ENCODE measurements around the gene HNF4A. TPM values are rescaled to one million over a fixed set of nuclear protein-coding genes. Genes with fewer than 3 reads are reported as not detected.

Gene HNF4A
- total RNA-seq, 2 experiments from 2014 or later = not detected

DNA sequence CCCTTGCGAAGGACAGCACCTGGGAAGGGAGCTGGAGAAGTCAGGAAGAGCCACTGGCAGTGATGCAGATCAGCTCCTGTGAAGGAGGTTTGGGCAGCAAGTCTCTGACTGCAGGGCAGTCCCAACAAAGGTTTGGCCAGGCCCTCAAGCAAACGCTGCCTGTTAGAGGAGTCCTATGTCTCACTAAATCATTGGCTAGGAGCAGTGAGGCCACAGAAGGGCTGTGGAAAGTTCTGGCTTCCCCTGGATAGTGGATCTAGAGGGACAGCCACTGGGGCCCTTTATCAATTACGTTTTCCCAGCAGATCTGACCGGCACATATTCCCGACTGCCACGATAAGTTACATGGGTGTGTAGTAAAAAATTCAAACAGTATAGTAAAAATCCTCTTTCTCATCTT is 122.7 kb downstream of the HNF4A start:
- H3K4me3 ChIP-seq (ENCODE audit: low read depth, low read length, poor library complexity, severe bottlenecking) = no peak overlapping the region
- no peak for DNase-seq (ENCODE audit: low spot score)
- POLR2A ChIA-PET = interaction anchor here (1.2 kb wide), 1 partner anchor 42 kb away, joined by 3 read pairs; no protein-coding TSS in a partner anchor
- H3K27ac ChIP-seq (ENCODE audit: low read depth, low read length, poor library complexity, severe bottlenecking) = no peak overlapping the region
- H3K4me2 ChIP-seq (ENCODE audit: low read length) = no peak overlapping the region
- intact Hi-C loops (cut with micrococcal nuclease; ENCODE audit: unreplicated experiment) = loop anchor here (5.0 kb wide), 1 partner anchor 44 kb away; the partner anchor contains the start of gene SERINC3
- H3K9me3 ChIP-seq (ENCODE audit: low read length) = no peaks in the 10 kb centered on the region
- CTCF ChIA-PET (ENCODE audit: unreplicated experiment) = no interaction called here
- H2AFZ ChIP-seq (ENCODE audit: low read length) = no peak overlapping the region
- no peaks in the 10 kb centered on the region for H3K9me2 ChIP-seq (ENCODE audit: insufficient read depth, low read length)
- H3K79me2 ChIP-seq (ENCODE audit: insufficient read depth, low read depth, low read length) = peaks cover 12% of the 10 kb centered on the region; the same call in 1 of the 2 replicates
- H4K20me1 ChIP-seq (ENCODE audit: insufficient read depth, low read length) = no peaks in the 10 kb centered on the region
- TF ChIP-seq EZH2phosphoT487 (IDR thresholded peaks at IDR 0.05; ENCODE audit: borderline replicate concordance, low read depth, low read length) = no peak
- TF ChIP-seq, protein P1, sequence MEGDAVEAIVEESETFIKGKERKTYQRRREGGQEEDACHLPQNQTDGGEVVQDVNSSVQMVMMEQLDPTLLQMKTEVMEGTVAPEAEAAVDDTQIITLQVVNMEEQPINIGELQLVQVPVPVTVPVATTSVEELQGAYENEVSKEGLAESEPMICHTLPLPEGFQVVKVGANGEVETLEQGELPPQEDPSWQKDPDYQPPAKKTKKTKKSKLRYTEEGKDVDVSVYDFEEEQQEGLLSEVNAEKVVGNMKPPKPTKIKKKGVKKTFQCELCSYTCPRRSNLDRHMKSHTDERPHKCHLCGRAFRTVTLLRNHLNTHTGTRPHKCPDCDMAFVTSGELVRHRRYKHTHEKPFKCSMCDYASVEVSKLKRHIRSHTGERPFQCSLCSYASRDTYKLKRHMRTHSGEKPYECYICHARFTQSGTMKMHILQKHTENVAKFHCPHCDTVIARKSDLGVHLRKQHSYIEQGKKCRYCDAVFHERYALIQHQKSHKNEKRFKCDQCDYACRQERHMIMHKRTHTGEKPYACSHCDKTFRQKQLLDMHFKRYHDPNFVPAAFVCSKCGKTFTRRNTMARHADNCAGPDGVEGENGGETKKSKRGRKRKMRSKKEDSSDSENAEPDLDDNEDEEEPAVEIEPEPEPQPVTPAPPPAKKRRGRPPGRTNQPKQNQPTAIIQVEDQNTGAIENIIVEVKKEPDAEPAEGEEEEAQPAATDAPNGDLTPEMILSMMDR (conservative IDR thresholded peaks at IDR 0.05; ENCODE audit: low read length) = no peak
- peaks cover 25% of the 10 kb centered on the region for H3K4me1 ChIP-seq (ENCODE audit: insufficient read depth, low read length, poor library complexity, severe bottlenecking)
- H3K36me3 ChIP-seq (ENCODE audit: insufficient read depth, low read length) = peaks cover 30% of the 10 kb centered on the region
- no TSS peak for BruUV-seq (replicated peaks)

DNA sequence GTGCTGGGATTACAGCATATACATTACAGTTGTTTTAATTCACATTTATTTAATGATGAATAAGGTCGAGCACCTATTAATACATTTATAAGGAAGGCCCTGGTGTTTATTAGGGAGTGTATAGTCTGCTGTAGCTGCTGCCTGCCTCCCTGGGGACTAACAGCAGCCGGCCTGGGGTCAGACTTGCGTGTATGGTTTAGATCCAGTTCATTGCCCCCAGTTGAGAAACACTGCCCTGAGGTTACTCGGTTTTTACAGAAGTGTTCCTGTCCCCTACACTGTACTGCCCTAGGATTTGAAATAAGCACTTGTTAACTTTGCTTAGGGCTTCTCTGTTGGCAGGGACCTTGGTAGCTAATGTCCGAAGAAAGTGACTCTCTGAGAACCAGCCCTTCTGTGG is 124.1 kb downstream of the HNF4A start:
- Histone ChIP-seq H4K20me1 (ENCODE audit: insufficient read depth, low read length) (no peaks in the 10 kb centered on the region), H3K4me2 (ENCODE audit: low read length) (peak overlapping the region; percentile 20; the same call in 1 of the 2 replicates), H3K27ac (ENCODE audit: low read depth, low read length, poor library complexity, severe bottlenecking) (no peak overlapping the region), H3K79me2 (ENCODE audit: insufficient read depth, low read depth, low read length) (peaks cover 12% of the 10 kb centered on the region; the same call in 1 of the 2 replicates), H3K9me2 (ENCODE audit: insufficient read depth, low read length) (no peaks in the 10 kb centered on the region), H3K9me3 (ENCODE audit: low read length) (no peaks in the 10 kb centered on the region), H2AFZ (ENCODE audit: low read length) (no peak overlapping the region), H3K4me3 (ENCODE audit: low read depth, low read length, poor library complexity, severe bottlenecking) (no peak overlapping the region), H3K4me1 (ENCODE audit: insufficient read depth, low read length, poor library complexity, severe bottlenecking) (peaks cover 25% of the 10 kb centered on the region), H3K36me3 (ENCODE audit: insufficient read depth, low read length) (peaks cover 44% of the 10 kb centered on the region)
- no TSS peak for BruUV-seq (replicated peaks)
- CTCF ChIA-PET (ENCODE audit: unreplicated experiment) = no interaction called here
- POLR2A ChIA-PET = no interaction called here
- no peak for TF ChIP-seq EZH2phosphoT487 (IDR thresholded peaks at IDR 0.05; ENCODE audit: borderline replicate concordance, low read depth, low read length)
- TF ChIP-seq, protein P1 (conservative IDR thresholded peaks at IDR 0.05; ENCODE audit: low read length) = no peak
- DNase-seq (ENCODE audit: low spot score) = peak; percentile 34
- intact Hi-C loops (cut with micrococcal nuclease; ENCODE audit: unreplicated experiment) = loop anchor here (5.0 kb wide), 1 partner anchor 43 kb away; the partner anchor contains the start of gene SERINC3

DNA sequence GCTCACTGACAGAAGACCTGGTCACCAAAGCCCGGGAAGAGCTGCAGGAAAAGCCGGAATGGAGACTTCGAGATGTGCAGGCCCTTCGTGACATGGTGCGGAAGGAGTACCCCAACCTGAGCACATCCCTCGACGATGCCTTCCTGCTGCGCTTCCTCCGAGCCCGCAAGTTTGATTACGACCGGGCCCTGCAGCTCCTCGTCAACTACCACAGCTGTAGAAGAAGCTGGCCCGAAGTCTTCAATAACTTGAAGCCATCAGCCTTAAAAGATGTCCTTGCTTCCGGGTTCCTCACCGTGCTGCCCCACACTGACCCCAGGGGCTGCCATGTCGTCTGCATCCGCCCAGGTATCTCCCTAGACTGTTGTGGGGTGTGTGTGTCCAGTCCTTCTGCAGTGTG is 124.6 kb downstream of the HNF4A start:
- intact Hi-C loops (cut with micrococcal nuclease; ENCODE audit: unreplicated experiment) = no loop called here
- TF ChIP-seq, protein P1 (conservative IDR thresholded peaks at IDR 0.05; ENCODE audit: low read length) = no peak
- no peak for TF ChIP-seq EZH2phosphoT487 (IDR thresholded peaks at IDR 0.05; ENCODE audit: borderline replicate concordance, low read depth, low read length)
- CTCF ChIA-PET (ENCODE audit: unreplicated experiment) = no interaction called here

More for the DNA sequence above, 124.6 kb downstream of the HNF4A start:
- Histone ChIP-seq H3K4me3 (ENCODE audit: low read depth, low read length, poor library complexity, severe bottlenecking) (no peak overlapping the region), H3K9me2 (ENCODE audit: insufficient read depth, low read length) (no peaks in the 10 kb centered on the region), H3K4me1 (ENCODE audit: insufficient read depth, low read length, poor library complexity, severe bottlenecking) (peaks cover 23% of the 10 kb centered on the region), H3K36me3 (ENCODE audit: insufficient read depth, low read length) (peaks cover 47% of the 10 kb centered on the region), H3K9me3 (ENCODE audit: low read length) (no peaks in the 10 kb centered on the region), H3K27ac (ENCODE audit: low read depth, low read length, poor library complexity, severe bottlenecking) (no peak overlapping the region), H3K4me2 (ENCODE audit: low read length) (0 out of 2 replicates have a peak overlapping the region, but pooled peaks have one; percentile 20), H3K79me2 (ENCODE audit: insufficient read depth, low read depth, low read length) (peaks cover 12% of the 10 kb centered on the region; the same call in 1 of the 2 replicates), H2AFZ (ENCODE audit: low read length) (no peak overlapping the region), H4K20me1 (ENCODE audit: insufficient read depth, low read length) (no peaks in the 10 kb centered on the region)
- no peak for DNase-seq (ENCODE audit: low spot score)
- POLR2A ChIA-PET = no interaction called here
- no TSS peak for BruUV-seq (replicated peaks)

All from OCI-LY7 (cell line).